ENCODE results near the gene ZNF385B. TPM values are rescaled to one million over a fixed set of nuclear protein-coding genes. Genes with fewer than 3 reads are reported as not detected.

Gene ZNF385B
- total and polyA plus RNA-seq, 12 donors: 2.0 to 15.3 (median 8.4) TPM

- H3K36me3 ChIP-seq (replicated peaks in 1 of 2): no peaks in the 10 kb centered on the region
- peaks cover 0 to 6% of the 10 kb centered on the region in 2 donors for H3K4me1 ChIP-seq (replicated peaks in 1 of 2)
- intact Hi-C loops (cut with DNase I): no loop called here
- 47 to 65% (median 56%) methylated on average over 2 of the region's 2 CpGs for WGBS, 4 donors
- no peak overlapping the region for H3K4me3 ChIP-seq
- no peaks in the 10 kb centered on the region for H3K27me3 ChIP-seq
- no peaks in the 10 kb centered on the region for H3K9me3 ChIP-seq (replicated peaks in 1 of 3)
- no peak for DNase-seq
- TF ChIP-seq POLR2A (IDR thresholded peaks at IDR 0.05): no peak
- TF ChIP-seq CTCF (IDR thresholded peaks at IDR 0.05): no peak
- H3K27ac ChIP-seq: no peak overlapping the region
Observed at GRCh38 chr2:179655627-179656026, 205.8 kb downstream of the ZNF385B start.

- TF ChIP-seq CTCF (IDR thresholded peaks at IDR 0.05) (no peak), POLR2A (IDR thresholded peaks at IDR 0.05) (no peak)
- Histone ChIP-seq H3K4me1 (replicated peaks in 1 of 2) (no peaks in the 10 kb centered on the region), H3K27me3 (no peaks in the 10 kb centered on the region), H3K9me3 (replicated peaks in 1 of 3) (no peaks in the 10 kb centered on the region), H3K27ac (no peak overlapping the region), H3K4me3 (no peak overlapping the region), H3K36me3 (replicated peaks in 1 of 2) (no peaks in the 10 kb centered on the region)
- no peak for DNase-seq
- 81 to 89% (median 84%) methylated on average over 2 of the region's 2 CpGs for WGBS, 4 donors
- intact Hi-C loops (cut with DNase I): no loop called here
Observed at GRCh38 chr2:179654806-179655205, 206.6 kb downstream of the ZNF385B start.

- H3K9me3 ChIP-seq (replicated peaks in 1 of 3): no peaks in the 10 kb centered on the region
- 35 to 86% (median 49%) methylated on average over 2 of the region's 2 CpGs for whole genome bisulfite sequencing, 4 donors
Observed at GRCh38 chr2:179652296-179652695, 209.1 kb downstream of the ZNF385B start.

GRCh38 chr2:179650420-179650819 lies 211.0 kb downstream of the ZNF385B start:
- Histone ChIP-seq H3K27ac (no peak overlapping the region), H3K4me3 (no peak overlapping the region), H3K27me3 (no peaks in the 10 kb centered on the region), H3K36me3 (replicated peaks in 1 of 2) (no peaks in the 10 kb centered on the region), H3K9me3 (replicated peaks in 1 of 3) (no peaks in the 10 kb centered on the region), H3K4me1 (replicated peaks in 1 of 2) (no peaks in the 10 kb centered on the region)
- no peak for TF ChIP-seq POLR2A (IDR thresholded peaks at IDR 0.05)
- TF ChIP-seq CTCF (IDR thresholded peaks at IDR 0.05): no peak
- DNase-seq: no peak
- intact Hi-C loops (cut with DNase I): no loop called here

More at GRCh38 chr2:179652296-179652695, 209.1 kb downstream of the ZNF385B start:
- TF ChIP-seq POLR2A (IDR thresholded peaks at IDR 0.05) (no peak), CTCF (IDR thresholded peaks at IDR 0.05) (no peak)
- H3K4me3 ChIP-seq: no peak overlapping the region
- no peak for DNase-seq
- H3K27me3 ChIP-seq: no peaks in the 10 kb centered on the region
- H3K36me3 ChIP-seq (replicated peaks in 1 of 2): no peaks in the 10 kb centered on the region
- intact Hi-C loops (cut with DNase I): no loop called here
- no peaks in the 10 kb centered on the region for H3K4me1 ChIP-seq (replicated peaks in 1 of 2)
- H3K27ac ChIP-seq: no peak overlapping the region

All from adrenal gland (tissue), 12 donors.